CD8-positive, alpha-beta memory T cell (primary cell): ENCODE measurements around the gene CTXN1. TPM values are rescaled to one million over a fixed set of nuclear protein-coding genes. Genes with fewer than 3 reads are reported as not detected.

Experiments used
- CTCF ChIA-PET: fragments of 350-600 bp; sonication (Branson Sonifier 250); formaldehyde crosslinking; loops from one replicate; lab custom pipeline; 2021; ENCODE audit warnings: antibody characterized with exemption; lab: Charles Lee
- POLR2A ChIA-PET: fragments of 350-600 bp; sonication (Branson Sonifier 250); formaldehyde crosslinking; loops from one replicate; lab custom pipeline; 2021; ENCODE audit warnings: antibody characterized with exemption; lab: Charles Lee
- DNase-seq, 5 donors: peaks; one replicate each; pipeline versions ENCODE4 v3.0.0 to v3.0.0-alpha.2; 2020 to 2022; ENCODE audit warnings: mixed read lengths in 1 of 5
- H3K27ac ChIP-seq: one replicate; pipeline ENCODE4 v1.7.0; 2013; ENCODE audit warnings: low read depth, mild to moderate bottlenecking, low read length, moderate library complexity
- H3K27me3 ChIP-seq: 2 replicates; pipeline ENCODE4 v1.7.0; 2013; ENCODE audit warnings: low read length, mild to moderate bottlenecking; ENCODE audit not compliant: insufficient read depth, poor library complexity, severe bottlenecking
- H3K36me3 ChIP-seq: 2 replicates; pipeline ENCODE4 v1.7.0; 2013; ENCODE audit warnings: mild to moderate bottlenecking, low read length, moderate library complexity; ENCODE audit not compliant: insufficient read depth
- H3K4me1 ChIP-seq: 2 replicates; pipeline ENCODE4 v1.7.0; 2013; ENCODE audit warnings: mild to moderate bottlenecking, low read length, moderate library complexity; ENCODE audit not compliant: insufficient read depth
- H3K4me3 ChIP-seq: 2 replicates; pipeline ENCODE4 v1.7.0; 2013; ENCODE audit warnings: mild to moderate bottlenecking, low read length
- H3K9me3 ChIP-seq: 2 replicates; pipeline ENCODE4 v1.7.0; 2013; ENCODE audit warnings: mild to moderate bottlenecking, low read length
- H3K27ac Mint-ChIP-seq, 8 donors: one replicate each; pipeline ENCODE4 v1.8.0; 2020 to 2021; ENCODE audit warnings: mixed read lengths in 8 of 8, mild to moderate bottlenecking in 6 of 8, inconsistent platforms in 3 of 8, moderate library complexity in 3 of 8
- H3K27me3 Mint-ChIP-seq, 2 donors: one replicate each; pipeline ENCODE4 v1.8.0; 2020 to 2021; ENCODE audit warnings: mixed read lengths in 2 of 2, mild to moderate bottlenecking in 1 of 2, moderate library complexity in 1 of 2
- H3K36me3 Mint-ChIP-seq, 3 donors: one replicate each; pipeline ENCODE4 v1.8.0; 2020 to 2021; ENCODE audit warnings: mixed read lengths in 3 of 3, inconsistent platforms in 1 of 3, mild to moderate bottlenecking in 1 of 3
- H3K4me1 Mint-ChIP-seq, 3 donors: one replicate each; pipeline ENCODE4 v1.8.0; 2020 to 2021; ENCODE audit warnings: mixed read lengths in 3 of 3, inconsistent platforms in 1 of 3, mild to moderate bottlenecking in 1 of 3
- H3K4me3 Mint-ChIP-seq, 7 donors: one replicate each; pipeline ENCODE4 v1.8.0; 2020 to 2021; ENCODE audit warnings: mixed read lengths in 7 of 7, mild to moderate bottlenecking in 6 of 7, moderate library complexity in 4 of 7, inconsistent platforms in 2 of 7
- H3K9me3 Mint-ChIP-seq, 5 donors: one replicate each; pipeline ENCODE4 v1.8.0; 2020 to 2022; ENCODE audit warnings: mixed read lengths in 5 of 5, mild to moderate bottlenecking in 3 of 5, moderate library complexity in 2 of 5, inconsistent platforms in 1 of 5
- polyA plus RNA-seq: library from polyadenylated mRNA; unstranded; fragments of 300-500 nt; fragmentation: Illumina TruSeq; gene quantifications from one replicate; pipeline ENCODE4 v1.2.3, GENCODE V29; 2021
- total RNA-seq, 2 experiments: library from RNA; stranded (reverse); gene quantifications; one replicate each; pipeline ENCODE4 v1.2.3, GENCODE V29; 2021

The CTXN1 gene
- total and polyA plus RNA-seq, 3 experiments from 2014 or later: 0.42 to 0.72 TPM; not detected in 1

- ChIA-PET CTCF (interaction anchor here (1.1 to 5.1 kb wide), 11 partner anchors 13 to 309 kb away, joined by 3 to 41 read pairs (median 8); partner anchors contain the start of genes ELAVL1 and SNAPC2), POLR2A (interaction anchor here (0.5 to 2.9 kb wide), 9 partner anchors 13 to 313 kb away, joined by 3 to 42 read pairs (median 6); partner anchors contain the start of genes ELAVL1, MAP2K7, PET100 and SNAPC2)
- H3K9me3 Mint-ChIP-seq: no peaks in the 10 kb centered on the region
- peaks cover 23 to 45% (median 29%) of the 10 kb centered on the region in 3 donors for H3K4me1 Mint-ChIP-seq
- Histone ChIP-seq H3K9me3 (no peaks in the 10 kb centered on the region), H3K27ac (peak overlapping the region; percentile 98), H3K27me3 (no peaks in the 10 kb centered on the region), H3K4me1 (peaks cover 13% of the 10 kb centered on the region), H3K4me3 (peak overlapping the region; percentile 100), H3K36me3 (peaks cover 8% of the 10 kb centered on the region)
- peak overlapping the region; percentile 88 to 99 (median 96) for H3K27ac Mint-ChIP-seq
- no peak for DNase-seq
- peaks cover 5 to 29% (median 7%) of the 10 kb centered on the region in 3 donors for H3K36me3 Mint-ChIP-seq
- H3K4me3 Mint-ChIP-seq: peak overlapping the region; percentile 87 to 96 (median 91)
- H3K27me3 Mint-ChIP-seq: peaks cover 0 to 2% of the 10 kb centered on the region in 2 donors
These were observed 17.1 kb upstream of the CTXN1 start for GRCh38 chr19:7942981-7943443.

- DNase-seq: no peak
- H3K4me3 Mint-ChIP-seq: peak overlapping the region; percentile 52 to 96 (median 90)
These were observed 16.1 kb upstream of the CTXN1 start for GRCh38 chr19:7941895-7942596.

GRCh38 chr19:7940841-7941240 is 14.9 kb upstream of the CTXN1 start:
- Mint-ChIP-seq H3K27me3 (peaks cover 0 to 2% of the 10 kb centered on the region in 2 donors), H3K36me3 (peaks cover 5 to 46% (median 7%) of the 10 kb centered on the region in 3 donors), H3K9me3 (no peaks in the 10 kb centered on the region), H3K27ac (peak overlapping the region in 1 of 8 donors; percentile 90), H3K4me1 (peaks cover 23 to 45% (median 29%) of the 10 kb centered on the region in 3 donors), H3K4me3 (peak overlapping the region in 6 of 7 donors; percentile 15 to 80 (median 44))
- DNase-seq: no peak
- POLR2A ChIA-PET: no interaction called here
- CTCF ChIA-PET: interaction anchor here (1.4 to 5.1 kb wide), 2 partner anchors 11 to 61 kb away, joined by 4 to 41 read pairs; no protein-coding TSS in a partner anchor
- Histone ChIP-seq H3K27me3 (no peaks in the 10 kb centered on the region), H3K27ac (no peak overlapping the region), H3K4me3 (no peak overlapping the region), H3K4me1 (peaks cover 13% of the 10 kb centered on the region), H3K36me3 (peaks cover 10% of the 10 kb centered on the region), H3K9me3 (no peaks in the 10 kb centered on the region)

More at GRCh38 chr19:7941895-7942596, 16.1 kb upstream of the CTXN1 start:
- Mint-ChIP-seq H3K27me3 (peaks cover 0 to 2% of the 10 kb centered on the region in 2 donors), H3K27ac (peak overlapping the region in 6 of 8 donors; percentile 27 to 88 (median 63)), H3K4me1 (peaks cover 23 to 45% (median 29%) of the 10 kb centered on the region in 3 donors), H3K9me3 (no peaks in the 10 kb centered on the region), H3K36me3 (peaks cover 5 to 36% (median 7%) of the 10 kb centered on the region in 3 donors)
- H3K9me3 ChIP-seq: no peaks in the 10 kb centered on the region
- no peak overlapping the region for H3K4me3 ChIP-seq
- H3K4me1 ChIP-seq: peaks cover 13% of the 10 kb centered on the region
- ChIA-PET CTCF (interaction anchor here (1.1 to 5.1 kb wide), 2 partner anchors 12 to 20 kb away, joined by 3 to 41 read pairs; no protein-coding TSS in a partner anchor), POLR2A (interaction anchor here (2.9 kb wide), 1 partner anchor 21 kb away, joined by 42 read pairs; the partner anchor contains the start of gene SNAPC2)
- H3K36me3 ChIP-seq: peaks cover 8% of the 10 kb centered on the region
- H3K27me3 ChIP-seq: no peaks in the 10 kb centered on the region
- no peak overlapping the region for H3K27ac ChIP-seq

- no peak overlapping the region for H3K4me3 Mint-ChIP-seq
- CTCF ChIA-PET: no interaction called here
- no peaks in the 10 kb centered on the region for H3K27me3 Mint-ChIP-seq
- Histone ChIP-seq H3K4me1 (no peaks in the 10 kb centered on the region), H3K27ac (no peak overlapping the region), H3K27me3 (no peaks in the 10 kb centered on the region), H3K36me3 (peaks cover 17% of the 10 kb centered on the region), H3K9me3 (no peaks in the 10 kb centered on the region), H3K4me3 (no peak overlapping the region)
- no peaks in the 10 kb centered on the region for H3K9me3 Mint-ChIP-seq
- POLR2A ChIA-PET: no interaction called here
- H3K4me1 Mint-ChIP-seq: peaks cover 4 to 5% (median 4%) of the 10 kb centered on the region in 3 donors
- no peak for DNase-seq
- H3K27ac Mint-ChIP-seq: peak overlapping the region in 1 of 8 donors; percentile 46
- peaks cover 0 to 71% (median 10%) of the 10 kb centered on the region in 3 donors for H3K36me3 Mint-ChIP-seq
These were observed 8.8 kb upstream of the CTXN1 start for GRCh38 chr19:7934766-7935165.

GRCh38 chr19:7933828-7934725 is 8.1 kb upstream of the CTXN1 start:
- H3K27me3 Mint-ChIP-seq: no peaks in the 10 kb centered on the region
- ChIA-PET CTCF (no interaction called here), POLR2A (no interaction called here)
- no peaks in the 10 kb centered on the region for H3K9me3 ChIP-seq
- H3K27ac Mint-ChIP-seq: no peak overlapping the region
- H3K4me3 ChIP-seq: no peak overlapping the region
- H3K27me3 ChIP-seq: no peaks in the 10 kb centered on the region
- no peaks in the 10 kb centered on the region for H3K4me1 ChIP-seq
- H3K9me3 Mint-ChIP-seq: no peaks in the 10 kb centered on the region
- no peak for DNase-seq
- peaks cover 17% of the 10 kb centered on the region for H3K36me3 ChIP-seq
- no peak overlapping the region for H3K27ac ChIP-seq
- peaks cover 0 to 70% (median 10%) of the 10 kb centered on the region in 3 donors for H3K36me3 Mint-ChIP-seq
- peaks cover 5 to 11% (median 11%) of the 10 kb centered on the region in 3 donors for H3K4me1 Mint-ChIP-seq
- peak overlapping the region in 1 of 7 donors; percentile 54 for H3K4me3 Mint-ChIP-seq

GRCh38 chr19:7933411-7933810 is 7.5 kb upstream of the CTXN1 start:
- Mint-ChIP-seq H3K9me3 (peaks cover 0 to under 1% (median 0%) of the 10 kb centered on the region in 5 donors), H3K27me3 (no peaks in the 10 kb centered on the region), H3K27ac (no peak overlapping the region), H3K36me3 (peaks cover 0 to 66% (median 6%) of the 10 kb centered on the region in 3 donors), H3K4me1 (peaks cover 4 to 13% (median 10%) of the 10 kb centered on the region in 3 donors), H3K4me3 (no peak overlapping the region)
- DNase-seq: no peak
- no peak overlapping the region for H3K27ac ChIP-seq
- no peaks in the 10 kb centered on the region for H3K4me1 ChIP-seq
- ChIA-PET POLR2A (no interaction called here), CTCF (no interaction called here)
- H3K36me3 ChIP-seq: peaks cover 17% of the 10 kb centered on the region
- no peaks in the 10 kb centered on the region for H3K27me3 ChIP-seq
- H3K4me3 ChIP-seq: no peak overlapping the region
- no peaks in the 10 kb centered on the region for H3K9me3 ChIP-seq

- peaks cover 17% of the 10 kb centered on the region for H3K36me3 ChIP-seq
- no peak overlapping the region for H3K4me3 Mint-ChIP-seq
- H3K27ac ChIP-seq: no peak overlapping the region
- no peaks in the 10 kb centered on the region for H3K27me3 Mint-ChIP-seq
- peaks cover 4 to 13% (median 10%) of the 10 kb centered on the region in 3 donors for H3K4me1 Mint-ChIP-seq
- H3K4me1 ChIP-seq: no peaks in the 10 kb centered on the region
- H3K27ac Mint-ChIP-seq: no peak overlapping the region
- H3K9me3 ChIP-seq: no peaks in the 10 kb centered on the region
- DNase-seq: no peak
- H3K36me3 Mint-ChIP-seq: peaks cover 0 to 64% (median 6%) of the 10 kb centered on the region in 3 donors
- CTCF ChIA-PET: no interaction called here
- no peak overlapping the region for H3K4me3 ChIP-seq
- POLR2A ChIA-PET: no interaction called here
- peaks cover 0 to 2% (median 0%) of the 10 kb centered on the region in 5 donors for H3K9me3 Mint-ChIP-seq
- no peaks in the 10 kb centered on the region for H3K27me3 ChIP-seq
These were observed 7.0 kb upstream of the CTXN1 start for GRCh38 chr19:7932930-7933300.
